Fibroblast of peridontal ligament (primary cell): ENCODE measurements around the gene SELENOO.
A peak's percentile ranks its signal among the peaks of the same experiment; 100 is the strongest.
"Not testable (repeated sequence)": the region's sequence is repeated elsewhere in the genome, so short reads cannot be mapped to it uniquely, and the experiment has no call there.

ENCODE experiments used
- DNase-seq: peaks from one replicate; pipeline ENCODE4 v3.0.0-alpha.2; 2010; ENCODE audit errors: extremely low read depth

SELENOO gene

DNA sequence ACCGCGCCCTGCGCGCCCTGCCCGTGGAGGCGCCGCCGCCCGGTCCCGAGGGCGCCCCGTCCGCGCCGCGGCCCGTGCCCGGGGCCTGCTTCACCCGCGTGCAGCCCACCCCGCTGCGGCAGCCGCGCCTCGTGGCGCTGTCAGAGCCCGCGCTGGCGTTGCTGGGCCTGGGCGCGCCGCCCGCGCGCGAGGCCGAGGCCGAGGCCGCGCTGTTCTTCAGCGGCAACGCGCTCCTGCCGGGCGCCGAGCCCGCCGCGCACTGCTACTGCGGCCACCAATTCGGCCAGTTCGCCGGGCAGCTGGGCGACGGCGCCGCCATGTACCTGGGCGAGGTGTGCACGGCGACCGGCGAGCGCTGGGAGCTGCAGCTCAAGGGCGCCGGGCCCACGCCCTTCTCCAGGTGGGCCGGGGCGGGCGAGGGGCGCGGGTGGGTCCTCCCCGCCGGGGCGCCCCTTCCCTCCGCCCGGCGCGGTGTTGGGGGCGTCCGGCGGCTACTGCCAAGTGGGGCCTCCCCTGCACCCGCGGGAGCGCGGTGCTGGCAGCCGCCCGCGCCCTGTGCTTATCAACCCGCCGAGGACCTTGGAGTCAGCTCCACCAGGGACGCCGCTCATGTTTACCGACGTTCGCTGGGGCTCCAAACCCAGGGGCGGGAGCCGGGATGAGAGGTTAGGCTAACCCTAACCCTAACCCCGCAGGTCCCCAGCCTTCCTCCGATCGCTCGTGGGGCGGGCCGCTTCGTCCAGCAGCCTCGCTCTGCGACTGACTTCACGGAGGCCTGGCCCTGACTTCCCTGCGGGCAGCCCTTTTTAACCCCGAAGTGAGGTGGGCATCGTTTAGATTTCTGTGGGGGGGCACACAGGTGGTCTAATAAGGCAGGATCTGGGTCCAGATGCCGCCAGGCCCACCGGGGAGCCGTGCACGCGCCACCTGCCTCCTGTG lies 649 bp downstream of the SELENOO start:
- DNase-seq: no peak

- no peak for DNase-seq
These were observed 1.4 kb downstream of the SELENOO start for GRCh38 chr22:50202130-50202666.

GRCh38 chr22:50203288-50203687 lies 2.5 kb downstream of the SELENOO start:
- no peak for DNase-seq

DNA sequence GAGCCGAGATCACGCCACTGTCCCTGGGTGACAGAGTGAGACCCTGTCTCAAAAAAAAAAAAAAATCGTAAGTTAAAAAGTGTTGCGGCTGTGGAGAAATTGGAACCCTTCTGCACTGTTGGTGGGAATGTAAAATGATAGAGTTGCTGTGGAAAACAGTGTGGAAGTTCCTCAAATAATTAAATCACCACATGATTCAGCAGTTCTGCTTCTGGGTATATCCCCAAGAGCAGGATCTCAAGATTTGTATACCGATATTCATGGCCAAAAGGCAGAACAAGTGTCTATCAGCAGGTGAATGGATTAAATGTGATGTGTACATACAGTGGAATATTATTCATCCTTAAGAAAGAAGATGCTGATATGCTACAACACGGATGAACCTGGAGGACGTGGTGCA lies 3.8 kb downstream of the SELENOO start:
- DNase-seq: no peak

- not testable (repeated sequence) for DNase-seq
These were observed 4.2 kb downstream of the SELENOO start for GRCh38 chr22:50204998-50205397.

GRCh38 chr22:50205781-50206569 lies 5.2 kb downstream of the SELENOO start:
- DNase-seq: no peak

GRCh38 chr22:50206599-50206998 lies 5.8 kb downstream of the SELENOO start:
- DNase-seq: peak; percentile 20

GRCh38 chr22:50207383-50208140 lies 6.8 kb downstream of the SELENOO start:
- DNase-seq: no peak

- DNase-seq: no peak
These were observed 7.7 kb downstream of the SELENOO start for GRCh38 chr22:50208430-50208938.

DNA sequence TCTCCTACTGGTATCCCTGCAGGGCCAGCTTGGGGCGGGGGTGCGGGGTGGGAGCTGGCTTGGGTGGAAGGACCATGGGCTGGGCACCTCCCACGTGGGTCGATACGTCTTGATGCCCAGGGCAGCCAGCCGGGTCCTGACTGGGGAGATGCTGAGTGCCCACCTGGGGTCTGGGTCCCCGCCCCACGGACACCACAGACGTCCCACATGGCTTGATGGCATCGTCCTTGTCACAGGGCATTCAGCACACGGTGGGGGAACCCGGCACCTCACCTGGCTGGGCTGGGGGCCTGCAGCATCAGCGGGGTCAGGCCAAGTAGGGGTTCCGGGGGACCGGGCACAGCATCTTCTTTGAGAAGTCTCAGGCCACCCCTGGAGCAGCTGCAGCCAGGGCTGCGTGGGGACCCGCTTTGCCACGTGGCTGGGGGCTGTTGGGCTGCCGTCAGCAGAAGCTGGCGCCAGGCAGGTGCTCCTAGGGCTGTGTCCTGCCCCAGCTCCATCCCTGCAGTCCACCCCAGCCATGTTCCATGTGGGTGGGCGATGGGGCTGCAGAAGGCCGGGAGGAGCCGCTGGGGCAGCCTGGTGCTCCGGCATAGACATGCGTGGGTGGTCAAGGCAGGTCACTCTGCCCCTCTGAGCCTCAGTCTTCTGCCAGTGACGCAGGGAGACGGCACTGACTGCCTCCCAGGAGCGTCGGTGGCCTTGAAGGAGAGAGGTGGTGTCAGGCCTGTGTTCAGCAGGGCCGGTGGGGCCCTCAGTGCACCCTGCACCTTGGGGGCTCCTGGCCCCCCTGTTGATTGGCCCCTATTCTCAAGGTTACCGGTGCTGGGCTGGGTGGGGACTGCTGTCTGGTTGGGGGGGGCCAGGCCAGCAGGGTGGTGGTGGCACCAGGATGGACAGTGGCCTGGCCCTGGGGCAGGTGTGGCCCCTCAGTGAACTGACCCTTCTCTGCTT lies 8.4 kb downstream of the SELENOO start:
- DNase-seq: no peak

- DNase-seq: peak; percentile 68
These were observed 9.1 kb downstream of the SELENOO start for GRCh38 chr22:50209893-50210292.

DNA sequence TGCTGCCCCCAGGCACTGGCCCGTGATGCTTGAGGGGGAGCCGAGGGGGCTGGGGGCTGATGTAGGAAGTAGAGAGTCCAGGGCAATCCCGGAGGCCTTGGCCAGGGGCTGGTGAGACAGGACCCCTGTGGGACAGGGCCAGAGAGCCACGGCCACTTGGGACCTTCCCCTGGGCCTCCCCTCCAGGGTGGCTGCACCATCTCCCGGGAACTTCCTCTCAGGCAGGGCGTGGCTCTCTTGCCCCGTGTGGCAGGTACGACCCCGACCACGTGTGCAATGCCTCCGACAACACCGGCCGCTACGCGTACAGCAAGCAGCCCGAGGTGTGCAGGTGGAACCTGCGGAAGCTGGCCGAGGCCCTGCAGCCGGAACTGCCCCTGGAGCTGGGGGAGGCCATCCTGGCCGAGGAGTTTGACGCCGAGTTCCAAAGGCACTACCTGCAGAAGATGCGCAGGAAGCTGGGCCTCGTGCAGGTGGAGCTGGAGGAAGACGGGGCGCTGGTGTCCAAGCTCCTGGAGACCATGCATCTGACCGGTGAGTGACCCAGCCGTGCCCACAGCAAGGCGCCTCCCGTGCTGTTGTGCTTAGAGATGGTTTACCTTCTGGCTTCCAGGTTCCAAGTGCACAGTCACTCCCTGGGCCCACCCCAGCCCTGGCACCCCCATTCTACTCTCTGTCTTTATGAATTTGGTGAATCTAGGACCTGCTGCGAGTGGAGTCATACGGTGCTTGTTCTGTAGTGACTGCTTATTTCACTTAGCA lies 9.7 kb downstream of the SELENOO start:
- DNase-seq: no peak

- no peak for DNase-seq
These were observed 10.3 kb downstream of the SELENOO start for GRCh38 chr22:50211147-50211546.

- DNase-seq: no peak
These were observed 12.5 kb downstream of the SELENOO start for GRCh38 chr22:50213263-50213662.

DNA sequence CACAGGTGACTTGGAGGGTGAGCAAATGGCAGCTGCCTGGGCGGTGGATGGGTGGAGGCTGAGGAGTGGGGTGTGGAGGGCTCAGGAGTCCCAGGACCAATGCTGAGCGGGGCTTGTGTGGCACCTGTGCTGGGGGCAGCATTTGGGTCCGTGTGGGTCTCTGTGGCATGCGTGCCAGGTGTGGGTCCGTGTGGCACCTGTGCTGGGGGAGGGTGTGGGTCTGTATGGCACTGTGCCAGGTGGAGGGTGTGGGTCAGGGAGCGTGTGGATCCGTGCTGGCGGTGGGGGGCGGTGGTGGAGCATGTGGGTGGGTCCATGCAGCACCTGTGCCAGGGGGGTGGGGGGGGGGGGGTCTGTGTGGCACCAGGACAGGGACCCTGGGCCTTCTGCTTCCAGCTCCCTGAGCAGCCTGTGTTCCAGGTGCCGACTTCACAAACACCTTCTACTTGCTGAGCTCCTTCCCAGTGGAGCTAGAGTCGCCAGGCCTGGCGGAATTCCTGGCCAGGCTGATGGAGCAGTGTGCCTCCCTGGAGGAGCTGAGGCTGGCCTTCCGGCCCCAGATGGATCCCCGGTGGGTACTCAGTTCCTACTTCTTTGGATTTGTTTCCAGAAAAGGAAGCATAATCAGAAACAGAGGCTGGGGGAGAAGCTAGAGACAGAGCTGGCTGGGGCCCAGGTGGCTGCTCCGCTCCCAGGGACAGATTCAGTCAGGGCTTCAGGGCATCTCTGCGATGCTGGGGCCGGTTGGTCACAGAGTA lies 14.7 kb downstream of the SELENOO start:
- DNase-seq: no peak

GRCh38 chr22:50216055-50216683 lies 15.4 kb downstream of the SELENOO start:
- no peak for DNase-seq

- DNase-seq: no peak
These were observed 16.1 kb downstream of the SELENOO start for GRCh38 chr22:50216684-50217520.
